Neural cell (in vitro differentiated cells): ENCODE data around the gene IGF2BP2. TPM values are rescaled to one million over a fixed set of nuclear protein-coding genes. Genes with fewer than 3 reads are reported as not detected.

Experiments
- H2AFZ ChIP-seq: fragments of 200-600, 300-800 bp; sonication (generic), shearing (Covaris generic); 2 replicates; pipeline ENCODE4 v1.6.0; 2014; ENCODE audit warnings: low read depth, mild to moderate bottlenecking, antibody characterized with exemption, low read length, moderate library complexity
- H3F3A ChIP-seq: fragments of 200-600 bp; shearing (Covaris generic); 2 replicates; pipeline ENCODE4 v1.6.1; 2016; ENCODE audit warnings: mild to moderate bottlenecking, moderate library complexity, mixed read lengths, antibody characterized with exemption, low read length; ENCODE audit not compliant: insufficient read depth, poor library complexity, severe bottlenecking
- H3K27ac ChIP-seq: fragments of 200-600, 300-800 bp; sonication (generic), shearing (Covaris generic); 2 replicates; pipeline ENCODE4 v1.5.1; 2014; ENCODE audit warnings: mild to moderate bottlenecking, low read length, moderate library complexity
- H3K27me3 ChIP-seq: fragments of 300-800, 200-600 bp; sonication (generic), shearing (Covaris generic); 2 replicates; pipeline ENCODE4 v1.6.0; 2014; ENCODE audit warnings: mild to moderate bottlenecking, low read depth, low read length, moderate library complexity; ENCODE audit not compliant: insufficient read depth
- H3K36me3 ChIP-seq: fragments of 300-800, 200-600 bp; sonication (generic), shearing (Covaris generic); 2 replicates; pipeline ENCODE4 v1.5.1; 2014; ENCODE audit warnings: mild to moderate bottlenecking, antibody characterized with exemption, low read length, moderate library complexity; ENCODE audit not compliant: insufficient read depth
- H3K4me2 ChIP-seq: fragments of 300-800, 200-600 bp; sonication (generic), shearing (Covaris generic); 2 replicates; pipeline ENCODE4 v1.6.0; 2014; ENCODE audit warnings: mild to moderate bottlenecking, low read length
- H3K4me3 ChIP-seq: fragments of 300-800, 200-600 bp; sonication (generic), shearing (Covaris generic); 2 replicates; pipeline ENCODE4 v1.5.1; 2014; ENCODE audit warnings: mild to moderate bottlenecking, low read length, moderate library complexity
- H3K79me2 ChIP-seq: fragments of 200-600 bp; shearing (Covaris generic); replicated peaks from 2 replicates; pipeline ENCODE4 v1.6.0; 2014; ENCODE audit warnings: mild to moderate bottlenecking, low read length, moderate library complexity; ENCODE audit not compliant: insufficient read depth
- H3K9ac ChIP-seq: fragments of 300-800, 200-600 bp; sonication (generic), shearing (Covaris generic); 2 replicates; pipeline ENCODE4 v1.6.1; 2016; ENCODE audit warnings: mild to moderate bottlenecking, low read length, mixed read lengths
- H3K9me2 ChIP-seq: fragments of 200-600 bp; shearing (Covaris generic); 2 replicates; pipeline ENCODE4 v1.6.1; 2016; ENCODE audit warnings: mild to moderate bottlenecking, low read length, mixed read lengths; ENCODE audit not compliant: insufficient read depth
- H3K9me3 ChIP-seq: fragments of 200-600, 300-800 bp; sonication (generic), shearing (Covaris generic); 2 replicates; pipeline ENCODE4 v1.6.1; 2016; ENCODE audit warnings: mild to moderate bottlenecking, mixed run types, low read length, moderate library complexity, mixed read lengths
- H4K20me1 ChIP-seq: fragments of 200-600 bp; shearing (Covaris generic); 2 replicates; pipeline ENCODE4 v1.6.1; 2016; ENCODE audit warnings: mild to moderate bottlenecking, mixed run types; ENCODE audit not compliant: insufficient read depth
- EP300 ChIP-seq: fragments of 450-650 bp; conservative IDR thresholded peaks from 2 replicates; pipeline ENCODE4 v1.6.1; 2014; ENCODE audit warnings: antibody characterized with exemption, mild to moderate bottlenecking, moderate library complexity; ENCODE audit not compliant: poor library complexity, severe bottlenecking
- EZH2 ChIP-seq: fragments of 200-600, 300-800 bp; shearing (Covaris generic), sonication (generic); IDR thresholded peaks from 2 replicates; pipeline ENCODE4 v1.6.1; 2014; ENCODE audit warnings: antibody characterized with exemption, low read length, borderline replicate concordance, mild to moderate bottlenecking; ENCODE audit not compliant: insufficient read depth, poor library complexity, severe bottlenecking
- MXI1 ChIP-seq: fragments of 450-650 bp; conservative IDR thresholded peaks from 2 replicates; pipeline ENCODE4 v1.6.1; 2014; ENCODE audit warnings: antibody characterized with exemption, mild to moderate bottlenecking; ENCODE audit not compliant: poor library complexity, severe bottlenecking
- POLR2AphosphoS5 ChIP-seq: IDR thresholded peaks from 2 replicates; pipeline ENCODE4 v1.6.1; 2012
- RAD21 ChIP-seq: fragments of 450-650 bp; conservative IDR thresholded peaks from 2 replicates; pipeline ENCODE4 v1.6.1; 2014; ENCODE audit warnings: antibody characterized with exemption, mild to moderate bottlenecking, moderate library complexity
- REST ChIP-seq: IDR thresholded peaks from 2 replicates; pipeline ENCODE4 v1.6.1; 2012; ENCODE audit warnings: borderline replicate concordance
- SMC3 ChIP-seq: fragments of 450-650 bp; conservative IDR thresholded peaks from 2 replicates; pipeline ENCODE4 v1.6.1; 2014; ENCODE audit warnings: antibody characterized with exemption, mild to moderate bottlenecking, moderate library complexity; ENCODE audit not compliant: poor library complexity
- TAF1 ChIP-seq: IDR thresholded peaks from 2 replicates; pipeline ENCODE4 v1.6.1; 2012; ENCODE audit warnings: low read depth
- polyA plus RNA-seq: library from polyadenylated mRNA; depleted of rRNA; stranded (reverse); fragments of >200 nt; gene quantifications from 2 replicates; pipeline ENCODE4 v1.2.3, GENCODE V29; 2014
- TF ChIP-seq, protein P1 (sequence below): fragments of 450-650 bp; IDR thresholded peaks from 2 replicates; pipeline ENCODE4 v1.5.1; 2014; ENCODE audit warnings: antibody characterized with exemption, mild to moderate bottlenecking, moderate library complexity; ENCODE audit not compliant: poor library complexity, severe bottlenecking

IGF2BP2 gene
- polyA plus RNA-seq, 1 donor from 2014 or later, result 46.6 TPM

GRCh38 chr3:185851046-185851445, 26.2 kb upstream of the IGF2BP2 start:
- no peaks in the 10 kb centered on the region for H3K9me3 ChIP-seq
- H3K36me3 ChIP-seq, result no peaks in the 10 kb centered on the region
- no peak overlapping the region for H3K27ac ChIP-seq
- H3K79me2 ChIP-seq, result no peaks in the 10 kb centered on the region
- H2AFZ ChIP-seq, result no peak overlapping the region
- no peaks in the 10 kb centered on the region for H4K20me1 ChIP-seq
- no peaks in the 10 kb centered on the region for H3F3A ChIP-seq
- H3K9ac ChIP-seq, result no peak overlapping the region
- H3K4me3 ChIP-seq, result no peak overlapping the region
- no peaks in the 10 kb centered on the region for H3K9me2 ChIP-seq
- TF ChIP-seq EP300, result no peak
- no peak for TF ChIP-seq TAF1
- no peak for TF ChIP-seq MXI1
- TF ChIP-seq SMC3, result no peak
- TF ChIP-seq REST, result no peak
- no peak for TF ChIP-seq POLR2AphosphoS5
- TF ChIP-seq, protein P1, sequence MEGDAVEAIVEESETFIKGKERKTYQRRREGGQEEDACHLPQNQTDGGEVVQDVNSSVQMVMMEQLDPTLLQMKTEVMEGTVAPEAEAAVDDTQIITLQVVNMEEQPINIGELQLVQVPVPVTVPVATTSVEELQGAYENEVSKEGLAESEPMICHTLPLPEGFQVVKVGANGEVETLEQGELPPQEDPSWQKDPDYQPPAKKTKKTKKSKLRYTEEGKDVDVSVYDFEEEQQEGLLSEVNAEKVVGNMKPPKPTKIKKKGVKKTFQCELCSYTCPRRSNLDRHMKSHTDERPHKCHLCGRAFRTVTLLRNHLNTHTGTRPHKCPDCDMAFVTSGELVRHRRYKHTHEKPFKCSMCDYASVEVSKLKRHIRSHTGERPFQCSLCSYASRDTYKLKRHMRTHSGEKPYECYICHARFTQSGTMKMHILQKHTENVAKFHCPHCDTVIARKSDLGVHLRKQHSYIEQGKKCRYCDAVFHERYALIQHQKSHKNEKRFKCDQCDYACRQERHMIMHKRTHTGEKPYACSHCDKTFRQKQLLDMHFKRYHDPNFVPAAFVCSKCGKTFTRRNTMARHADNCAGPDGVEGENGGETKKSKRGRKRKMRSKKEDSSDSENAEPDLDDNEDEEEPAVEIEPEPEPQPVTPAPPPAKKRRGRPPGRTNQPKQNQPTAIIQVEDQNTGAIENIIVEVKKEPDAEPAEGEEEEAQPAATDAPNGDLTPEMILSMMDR, result no peak
- no peak for TF ChIP-seq EZH2
- no peaks in the 10 kb centered on the region for H3K27me3 ChIP-seq
- H3K4me2 ChIP-seq, result no peak overlapping the region

- no peaks in the 10 kb centered on the region for H3K27me3 ChIP-seq
- no peak overlapping the region for H3K9ac ChIP-seq
- no peaks in the 10 kb centered on the region for H3K36me3 ChIP-seq
- H3K79me2 ChIP-seq, result no peaks in the 10 kb centered on the region
- no peak overlapping the region for H2AFZ ChIP-seq
- TF ChIP-seq EP300, result no peak
- no peak for TF ChIP-seq RAD21
- TF ChIP-seq MXI1, result no peak
- TF ChIP-seq EZH2, result no peak
- no peak for TF ChIP-seq TAF1
- no peak for TF ChIP-seq REST
- TF ChIP-seq POLR2AphosphoS5, result no peak
- TF ChIP-seq, protein P1, result no peak
- TF ChIP-seq SMC3, result no peak
- no peaks in the 10 kb centered on the region for H3K9me3 ChIP-seq
- H4K20me1 ChIP-seq, result no peaks in the 10 kb centered on the region
- no peak overlapping the region for H3K4me3 ChIP-seq
- H3K4me2 ChIP-seq, result no peak overlapping the region
- H3F3A ChIP-seq, result no peaks in the 10 kb centered on the region
- no peaks in the 10 kb centered on the region for H3K9me2 ChIP-seq
- no peak overlapping the region for H3K27ac ChIP-seq
Measured at GRCh38 chr3:185847506-185847905, 22.7 kb upstream of the IGF2BP2 start.
